Adrenal gland (tissue), 12 donors: ENCODE measurements around the gene FAM221B. TPM values are rescaled to one million over a fixed set of nuclear protein-coding genes. Genes with fewer than 3 reads are reported as not detected.

Experiments
- DNase-seq, 7 donors: peaks; one replicate each; pipeline ENCODE4 v3.0.0-alpha.2; 2019 to 2020
- H3K27ac ChIP-seq, 5 donors: fragments of 200-600 bp; sonication (generic) in 4 of 5; 1 replicate in 3 of 5; 2 replicates in 2 of 5; pipeline versions ENCODE4 v1.5.1 to v1.8.0; 2016 to 2020; ENCODE audit warnings: mild to moderate bottlenecking in 1 of 5
- H3K27me3 ChIP-seq: fragments of 200-600 bp; 2 replicates; pipeline ENCODE4 v1.8.0; 2021
- H3K36me3 ChIP-seq, 2 donors: fragments of 200-600 bp; replicated peaks in 1 of 2; 1 replicate in 1 of 2; 2 replicates in 1 of 2; pipeline versions ENCODE4 v1.5.1 to v1.8.0; 2018 to 2022
- H3K4me1 ChIP-seq, 2 donors: fragments of 200-600 bp; replicated peaks in 1 of 2; 1 replicate in 1 of 2; 2 replicates in 1 of 2; pipeline versions ENCODE4 v1.5.1 to v1.8.0; 2018 to 2021
- H3K4me3 ChIP-seq, 4 donors: fragments of 200-600 bp; sonication (generic) in 3 of 4; one replicate each; pipeline ENCODE4 v1.5.1; 2016 to 2018
- H3K9me3 ChIP-seq, 3 donors: fragments of 200-600 bp; sonication (generic) in 1 of 3; replicated peaks in 1 of 3; 1 replicate in 2 of 3; 2 replicates in 1 of 3; pipeline versions ENCODE4 v1.5.1 to v1.8.0; 2016 to 2021
- CTCF ChIP-seq, 6 experiments: fragments of 450-650 bp in 4 of 6; fragments of 200-600 bp in 2 of 6; sonication (generic) in 1 of 6; IDR thresholded peaks; 1 replicate in 5 of 6; 2 replicates in 1 of 6; pipeline versions ENCODE4 v1.5.1 to v1.8.0; 2016 to 2021; ENCODE audit warnings: antibody characterized with exemption in 6 of 6, mild to moderate bottlenecking in 2 of 6, moderate library complexity in 1 of 6
- POLR2A ChIP-seq, 2 donors: fragments of 450-650 bp; IDR thresholded peaks; one replicate each; pipeline ENCODE4 v1.6.1; 2017; ENCODE audit warnings: antibody characterized with exemption in 2 of 2, mild to moderate bottlenecking in 2 of 2, moderate library complexity in 1 of 2
- WGBS, 4 donors: extraction: QIAGEN DNeasy Blood & Tissue Kit in 2 of 4; methylation state at CpG; one replicate each; pipeline versions ENCODE4 v1.1.5 to v1.1.7; 2013 to 2017; 5-methylcytosine and 5-hydroxymethylcytosine counted together
- intact Hi-C, 2 donors: fragments of 100-400 bp; cut with DNase I; formaldehyde crosslinking; loops; one replicate each; pipeline versions ENCODE4 v1.14.1 to v1.15.0; 2022 to 2023
- polyA plus RNA-seq, 3 donors: library from polyadenylated mRNA; stranded (reverse); fragments of 200-250 nt in 2 of 3; fragments of 350-450 nt in 1 of 3; fragmentation: Illumina TruSeq in 1 of 3; extraction: RNeasy Lipid Tissue Mini Kit (QIAGEN cat#74804) in 1 of 3; gene quantifications; one replicate each; pipeline ENCODE4 v1.2.3, GENCODE V29; 2013 to 2014
- total RNA-seq, 9 donors: library from RNA; depleted of rRNA in 4 of 9; stranded (reverse); fragments of >200 nt in 4 of 9; fragments of 120-200 nt in 1 of 9; fragmentation: NEBNext Ultra II Directional in 1 of 9; extraction: Animal tissue kit (Norgen Biotek cat#: 25700) in 1 of 9; gene quantifications; one replicate each; pipeline versions ENCODE4 v1.1.0 to v1.2.4, GENCODE V29; 2013 to 2023
- donor health status: healthy with polysubstance abuse.
- donor health status: Bipolar disorder and iron deficiency.
- donor health status: DM: yes; HTN: yes; CAD: no.
- donor health status: DM: no; HTN: no; CAD: no.
- donor health status: DM: no; HTN: no; CAD: no.
- donor health status: DM: yes; HTN: yes; CAD: no.

FAM221B gene
- total and polyA plus RNA-seq, 12 donors: 0.07 to 0.22 (median 0.16) TPM; not detected in 9

- DNase-seq: no peak
- WGBS, 4 donors: 89 to 93% (median 91%) methylated on average over 3 of the region's 3 CpGs
- peaks cover 0 to 9% of the 10 kb centered on the region in 2 donors for H3K4me1 ChIP-seq
- intact Hi-C loops: no loop called here
- no peaks in the 10 kb centered on the region for H3K36me3 ChIP-seq
- no peak overlapping the region for H3K27ac ChIP-seq
- H3K9me3 ChIP-seq: no peaks in the 10 kb centered on the region
- TF ChIP-seq POLR2A (IDR thresholded peaks at IDR 0.05) (no peak), CTCF (IDR thresholded peaks at IDR 0.05) (no peak)
- no peak overlapping the region for H3K4me3 ChIP-seq
- no peaks in the 10 kb centered on the region for H3K27me3 ChIP-seq
Observed at GRCh38 chr9:35778496-35778895, 50.0 kb downstream of the FAM221B start.

GRCh38 chr9:35776018-35776417 lies 52.5 kb downstream of the FAM221B start:
- H3K27ac ChIP-seq: peak overlapping the region in 2 of 5 donors; percentile 28 to 29
- H3K4me1 ChIP-seq: peaks cover 9 to 22% of the 10 kb centered on the region in 2 donors
- intact Hi-C loops: no loop called here
- TF ChIP-seq CTCF (IDR thresholded peaks at IDR 0.05) (no peak), POLR2A (IDR thresholded peaks at IDR 0.05) (no peak)
- H3K9me3 ChIP-seq: no peaks in the 10 kb centered on the region
- WGBS, 4 donors: 42 to 58% (median 48%) methylated on average over 4 of the region's 4 CpGs
- H3K4me3 ChIP-seq: no peak overlapping the region
- no peak for DNase-seq
- no peaks in the 10 kb centered on the region for H3K36me3 ChIP-seq
- H3K27me3 ChIP-seq: no peaks in the 10 kb centered on the region

- no peaks in the 10 kb centered on the region for H3K9me3 ChIP-seq
- H3K4me1 ChIP-seq: peaks cover 18 to 32% of the 10 kb centered on the region in 2 donors
- H3K27me3 ChIP-seq: no peaks in the 10 kb centered on the region
- no peak overlapping the region for H3K4me3 ChIP-seq
- peak overlapping the region in 3 of 5 donors; percentile 28 to 53 (median 28) for H3K27ac ChIP-seq
- intact Hi-C loops: no loop called here
- no peak for TF ChIP-seq CTCF (IDR thresholded peaks at IDR 0.05)
- TF ChIP-seq POLR2A (IDR thresholded peaks at IDR 0.05): no peak
- H3K36me3 ChIP-seq: no peaks in the 10 kb centered on the region
- WGBS, 4 donors: 58 to 63% (median 61%) methylated on average over 7 of the region's 7 CpGs
- DNase-seq: peak in 4 of 7 donors; percentile 31 to 43 (median 38)
Observed at GRCh38 chr9:35774907-35775635, 53.5 kb downstream of the FAM221B start.

GRCh38 chr9:35771943-35772342 lies 56.6 kb downstream of the FAM221B start:
- WGBS, 4 donors: 68 to 81% (median 74%) methylated on average over 3 of the region's 3 CpGs
- Histone ChIP-seq H3K36me3 (no peaks in the 10 kb centered on the region), H3K27ac (peak overlapping the region in 2 of 5 donors; percentile 5 to 68), H3K4me1 (peaks cover 18 to 32% of the 10 kb centered on the region in 2 donors), H3K4me3 (no peak overlapping the region), H3K27me3 (no peaks in the 10 kb centered on the region), H3K9me3 (no peaks in the 10 kb centered on the region)
- no peak for TF ChIP-seq POLR2A (IDR thresholded peaks at IDR 0.05)
- no peak for TF ChIP-seq CTCF (IDR thresholded peaks at IDR 0.05)
- intact Hi-C loops: no loop called here
- DNase-seq: no peak
